Sigmoid colon (tissue), 7 donors: ENCODE results near the gene CUX1. TPM values are rescaled to one million over a fixed set of nuclear protein-coding genes. Genes with fewer than 3 reads are reported as not detected.

Experiments used
- DNase-seq: peaks from one replicate; pipeline ENCODE4 v3.0.0-alpha.2; 2019
- H3K27ac ChIP-seq, 4 donors: fragments of 200-600 bp; sonication (generic); one replicate each; pipeline ENCODE4 v1.5.1; 2016 to 2019; ENCODE audit warnings: mild to moderate bottlenecking in 1 of 4
- H3K27me3 ChIP-seq, 3 donors: fragments of 200-600 bp; sonication (generic); one replicate each; pipeline ENCODE4 v1.5.1; 2019; ENCODE audit warnings: mild to moderate bottlenecking in 1 of 3
- H3K36me3 ChIP-seq, 4 donors: fragments of 200-600 bp; sonication (generic); one replicate each; pipeline ENCODE4 v1.5.1; 2016 to 2019
- H3K4me1 ChIP-seq, 4 donors: fragments of 200-600 bp; sonication (generic); one replicate each; pipeline ENCODE4 v1.5.1; 2017 to 2019
- H3K4me3 ChIP-seq, 4 donors: fragments of 200-600 bp; sonication (generic); one replicate each; pipeline ENCODE4 v1.5.1; 2017 to 2019; ENCODE audit warnings: mild to moderate bottlenecking in 2 of 4, moderate library complexity in 1 of 4
- H3K9me3 ChIP-seq, 4 donors: fragments of 200-600 bp in 3 of 4; sonication (generic) in 3 of 4; one replicate each; pipeline versions ENCODE4 v1.5.1 to v1.6.1; 2013 to 2019
- CTCF ChIP-seq, 4 experiments: fragments of 450-650 bp in 3 of 4; fragments of 200-600 bp in 1 of 4; IDR thresholded peaks; one replicate each; pipeline ENCODE4 v1.5.1; 2016 to 2019; ENCODE audit warnings: antibody characterized with exemption in 4 of 4, mild to moderate bottlenecking in 3 of 4, moderate library complexity in 2 of 4
- EP300 ChIP-seq, 4 donors: sonication (generic); formaldehyde crosslinking; IDR thresholded peaks; one replicate each; pipeline ENCODE4 v1.6.1; 2017; ENCODE audit warnings: antibody characterized with exemption in 4 of 4
- POLR2A ChIP-seq, 2 donors: fragments of 450-650 bp; IDR thresholded peaks; one replicate each; pipeline ENCODE4 v1.6.1; 2016; ENCODE audit warnings: antibody characterized with exemption in 2 of 2, mild to moderate bottlenecking in 2 of 2, moderate library complexity in 2 of 2
- POLR2AphosphoS5 ChIP-seq, 4 donors: sonication (generic); formaldehyde crosslinking; IDR thresholded peaks; one replicate each; pipeline ENCODE4 v1.6.1; 2017; ENCODE audit warnings: antibody characterized with exemption in 4 of 4
- WGBS, 2 donors: extraction: QIAGEN DNeasy Blood & Tissue Kit; methylation state at CpG; one replicate each; pipeline ENCODE4 v1.1.7; 2013; 5-methylcytosine and 5-hydroxymethylcytosine counted together
- intact Hi-C: fragments of 100-400 bp; cut with DNase I; formaldehyde crosslinking; loops from one replicate; pipeline ENCODE4 v1.15.1; 2023
- polyA plus RNA-seq, 3 donors: library from polyadenylated mRNA; stranded (reverse); fragments of 200-250 nt; gene quantifications; one replicate each; pipeline ENCODE4 v1.2.3, GENCODE V29; 2013
- total RNA-seq, 4 donors: library from RNA; depleted of rRNA; stranded (reverse); fragments of >200 nt; gene quantifications; one replicate each; pipeline ENCODE4 v1.1.0, GENCODE V29; 2016
- donor health status: healthy with polysubstance abuse.
- donor health status: Bipolar disorder and iron deficiency.
- donor health status: healthy.

CUX1 gene
- total and polyA plus RNA-seq, 7 donors = 46.7 to 127 (median 49.9) TPM

- WGBS, 2 donors = 88 to 91% methylated on average over 20 of the region's 20 CpGs
- Histone ChIP-seq H3K27me3 (no peaks in the 10 kb centered on the region), H3K36me3 (peaks cover 0 to 15% (median 0%) of the 10 kb centered on the region in 4 donors), H3K4me1 (no peaks in the 10 kb centered on the region), H3K9me3 (no peaks in the 10 kb centered on the region), H3K27ac (no peak overlapping the region), H3K4me3 (no peak overlapping the region)
- intact Hi-C loops = no loop called here
- TF ChIP-seq CTCF (IDR thresholded peaks at IDR 0.05) (no peak), POLR2AphosphoS5 (IDR thresholded peaks at IDR 0.05) (no peak), EP300 (IDR thresholded peaks at IDR 0.05) (no peak), POLR2A (IDR thresholded peaks at IDR 0.05) (no peak)
- no peak for DNase-seq
These were observed 403.8 kb downstream of the CUX1 start for GRCh38 chr7:102220960-102221800.

- Histone ChIP-seq H3K4me3 (no peak overlapping the region), H3K9me3 (no peaks in the 10 kb centered on the region), H3K36me3 (peaks cover 0 to 15% (median 0%) of the 10 kb centered on the region in 4 donors), H3K4me1 (no peaks in the 10 kb centered on the region), H3K27ac (no peak overlapping the region), H3K27me3 (no peaks in the 10 kb centered on the region)
- 94 to 95% methylated on average over 9 of the region's 9 CpGs for WGBS, 2 donors
- no peak for DNase-seq
- intact Hi-C loops = no loop called here
- TF ChIP-seq POLR2AphosphoS5 (IDR thresholded peaks at IDR 0.05) (no peak), CTCF (IDR thresholded peaks at IDR 0.05) (no peak), EP300 (IDR thresholded peaks at IDR 0.05) (no peak), POLR2A (IDR thresholded peaks at IDR 0.05) (no peak)
These were observed 404.5 kb downstream of the CUX1 start for GRCh38 chr7:102221961-102222360.

GRCh38 chr7:102222445-102222844 is 405.0 kb downstream of the CUX1 start:
- intact Hi-C loops = no loop called here
- no peak overlapping the region for H3K4me3 ChIP-seq
- H3K4me1 ChIP-seq = no peaks in the 10 kb centered on the region
- no peak for TF ChIP-seq POLR2A (IDR thresholded peaks at IDR 0.05)
- no peak for TF ChIP-seq POLR2AphosphoS5 (IDR thresholded peaks at IDR 0.05)
- no peak for TF ChIP-seq EP300 (IDR thresholded peaks at IDR 0.05)
- TF ChIP-seq CTCF (IDR thresholded peaks at IDR 0.05) = no peak
- H3K27ac ChIP-seq = no peak overlapping the region
- WGBS, 2 donors = 97% methylated on average over 12 of the region's 12 CpGs
- H3K36me3 ChIP-seq = peaks cover 0 to 16% (median 2%) of the 10 kb centered on the region in 4 donors
- H3K27me3 ChIP-seq = no peaks in the 10 kb centered on the region
- no peak for DNase-seq
- H3K9me3 ChIP-seq = no peaks in the 10 kb centered on the region

- Histone ChIP-seq H3K27me3 (no peaks in the 10 kb centered on the region), H3K9me3 (no peaks in the 10 kb centered on the region), H3K4me3 (no peak overlapping the region), H3K27ac (no peak overlapping the region), H3K36me3 (peaks cover 0 to 23% (median 6%) of the 10 kb centered on the region in 4 donors), H3K4me1 (no peaks in the 10 kb centered on the region)
- no peak for DNase-seq
- TF ChIP-seq POLR2A (IDR thresholded peaks at IDR 0.05) (no peak), EP300 (IDR thresholded peaks at IDR 0.05) (no peak), POLR2AphosphoS5 (IDR thresholded peaks at IDR 0.05) (no peak), CTCF (IDR thresholded peaks at IDR 0.05) (no peak)
- intact Hi-C loops = no loop called here
- 66 to 88% methylated on average over 5 of the region's 5 CpGs for WGBS, 2 donors
These were observed 405.8 kb downstream of the CUX1 start for GRCh38 chr7:102223184-102223583.
